Brain pericyte (primary cell): Measurements from ENCODE around the gene ATP1B3.
"Not testable (repeated sequence)": the region's sequence is repeated elsewhere in the genome, so short reads cannot be mapped to it uniquely, and the experiment has no call there.

Source experiments
- DNase-seq: peaks from one replicate; pipeline ENCODE4 v3.0.0-alpha.2; 2012; ENCODE audit warnings: low read depth, low spot score

Gene ATP1B3

DNA sequence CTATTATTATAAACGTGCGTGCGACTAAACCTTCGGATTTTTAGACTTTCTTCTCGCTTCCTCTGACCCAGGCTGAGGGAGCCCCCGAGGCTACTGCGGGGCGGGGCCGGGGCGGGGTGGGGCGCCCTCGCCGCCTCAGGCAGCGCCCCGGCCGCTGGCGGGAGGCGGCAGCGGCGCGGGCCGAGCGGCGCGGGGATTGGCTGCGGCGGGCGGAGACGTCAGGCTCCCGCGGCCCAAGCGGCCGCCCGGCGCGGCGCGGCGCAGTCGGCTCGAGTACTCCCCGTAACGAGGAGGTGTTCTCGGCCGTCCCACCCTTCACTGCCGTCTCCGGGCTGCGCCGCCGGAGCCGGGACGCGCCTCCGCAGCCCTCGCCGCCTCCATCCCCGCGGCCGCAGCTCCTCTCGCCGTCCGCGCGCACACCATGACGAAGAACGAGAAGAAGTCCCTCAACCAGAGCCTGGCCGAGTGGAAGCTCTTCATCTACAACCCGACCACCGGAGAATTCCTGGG is at the start of gene ATP1B3:
ATP1B3 (plus strand) TSS at position 263 of the 510 bp plus-strand sequence; CDS start at position 422, 159 bp downstream.
- DNase-seq = no peak

DNA sequence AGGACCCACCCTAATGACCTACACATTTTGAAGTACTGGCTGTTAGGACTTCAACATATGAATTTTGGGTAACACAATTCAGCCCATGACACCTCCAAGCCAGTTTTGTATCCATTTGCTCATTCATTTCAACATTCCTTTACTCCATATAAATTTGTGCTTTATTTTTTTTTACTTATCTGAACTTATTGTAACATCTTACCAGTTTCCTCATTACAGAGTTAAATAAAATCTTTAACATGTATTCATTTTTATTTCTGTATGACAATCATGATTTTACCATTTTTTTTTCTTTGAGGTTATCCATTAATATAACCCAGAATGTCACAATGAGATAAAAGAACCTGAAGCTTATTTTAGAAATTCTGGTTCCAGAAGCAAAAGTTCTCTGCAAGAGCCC is 48.0 kb upstream of the ATP1B3 start:
- DNase-seq = no peak

DNA sequence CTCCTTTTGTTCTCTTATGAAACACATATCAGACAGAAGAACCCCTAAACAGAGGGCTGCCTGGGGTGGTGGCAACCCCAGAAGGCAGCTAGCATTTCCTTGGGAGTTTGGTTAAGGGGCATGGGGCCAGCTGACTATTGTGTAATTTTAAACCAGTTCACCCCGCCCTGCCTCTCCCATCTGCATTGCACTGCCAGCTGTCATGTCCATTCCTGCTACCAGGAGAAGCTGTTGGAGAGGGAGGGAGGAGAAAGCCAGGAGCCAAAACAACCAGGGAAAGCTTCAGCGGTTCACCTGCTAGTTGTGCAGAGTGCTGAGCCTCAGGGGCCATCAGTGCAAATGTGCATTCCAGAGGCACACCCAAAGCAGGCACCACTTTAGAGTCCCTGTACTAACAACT is 47.6 kb upstream of the ATP1B3 start:
- no peak for DNase-seq

DNA sequence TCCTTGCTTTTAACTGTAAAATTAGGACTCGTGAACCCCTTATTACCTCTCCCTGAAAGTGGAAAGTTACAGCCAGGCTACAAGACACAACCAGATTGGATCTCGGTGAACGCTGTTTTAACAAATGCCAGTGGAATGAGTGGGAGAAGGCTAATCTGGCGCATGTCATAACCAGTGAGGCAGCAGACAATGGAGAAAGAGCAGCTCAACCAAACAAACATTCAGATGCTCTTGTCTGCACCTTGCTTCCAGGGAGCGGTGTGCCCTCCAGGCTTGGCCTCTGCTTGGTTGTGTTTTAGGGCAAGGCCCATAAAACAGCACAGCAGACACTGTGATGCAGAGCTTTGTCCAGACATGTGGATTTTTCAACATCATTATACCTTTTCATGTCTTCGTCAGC is 45.9 kb upstream of the ATP1B3 start:
- no peak for DNase-seq

DNA sequence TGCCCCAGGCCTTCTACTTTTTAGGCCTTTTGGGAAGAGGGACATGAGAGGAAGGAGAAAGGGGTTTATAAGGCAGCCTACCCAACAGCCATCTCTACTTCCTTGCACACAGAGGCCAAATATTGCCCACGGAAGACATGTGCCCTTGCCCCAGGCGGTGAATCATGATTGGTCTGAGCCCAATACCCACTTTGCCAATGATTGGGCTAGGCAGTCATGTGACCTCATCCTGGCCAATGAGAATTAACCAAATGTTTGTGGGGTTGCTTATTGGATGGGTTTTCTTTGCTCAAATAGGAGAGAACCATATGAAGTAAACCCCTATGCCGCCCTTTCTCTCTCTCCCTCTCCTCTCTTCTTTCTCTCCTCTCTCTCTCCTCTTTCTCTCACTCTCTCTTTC is 42.2 kb upstream of the ATP1B3 start:
- DNase-seq = no peak

DNA sequence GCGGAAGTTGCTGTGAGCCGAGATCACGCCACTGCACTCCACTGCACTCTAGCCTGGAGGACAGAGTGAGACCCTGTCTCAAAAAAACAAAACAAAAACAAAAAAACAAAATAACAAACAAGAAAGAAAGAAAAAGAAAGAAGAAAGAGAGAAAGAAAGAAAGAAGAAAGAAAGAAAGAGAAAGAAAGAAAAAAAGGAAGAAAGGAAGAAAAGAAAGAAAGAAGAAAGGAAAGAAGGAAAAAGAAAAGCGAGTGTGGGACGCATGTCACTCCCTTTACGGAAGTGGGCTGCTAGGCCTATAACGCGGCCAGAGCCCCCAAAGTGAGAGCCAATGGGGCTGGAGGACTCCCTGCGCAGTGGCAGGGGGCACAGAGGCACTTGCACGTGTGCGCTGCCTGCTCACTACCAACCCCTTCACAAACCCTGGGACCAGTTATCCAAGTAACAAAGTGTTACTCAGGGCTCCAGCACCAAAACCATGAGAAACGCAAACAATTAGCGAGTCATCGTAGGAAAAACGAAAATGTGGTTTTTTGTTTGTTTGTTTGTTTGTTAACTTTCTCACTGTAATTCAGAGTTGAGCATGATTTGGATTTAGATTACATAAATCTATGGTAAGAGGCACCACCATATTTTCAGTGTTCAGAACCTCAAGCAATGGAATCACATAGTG is 40.8 kb upstream of the ATP1B3 start:
- DNase-seq = no peak

DNA sequence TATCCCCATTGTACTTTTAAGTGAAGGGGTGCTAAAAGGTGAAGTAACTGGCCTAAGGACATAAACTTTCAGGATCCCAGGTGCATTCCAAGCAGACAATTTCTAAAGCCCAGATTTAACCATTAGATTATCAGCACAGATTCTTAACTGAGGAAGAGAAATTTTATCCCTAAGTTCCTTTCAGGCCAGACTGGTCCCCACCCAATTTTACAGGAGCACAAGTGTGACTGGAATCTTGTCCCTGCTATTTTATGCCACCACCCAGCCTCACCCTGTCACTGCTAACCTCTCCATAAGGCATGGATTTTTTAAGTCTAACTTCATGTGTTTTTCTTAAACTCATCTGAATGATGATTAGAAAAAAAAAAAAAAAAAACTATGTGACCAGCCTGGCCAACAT is 37.1 kb upstream of the ATP1B3 start:
- no peak for DNase-seq

DNA sequence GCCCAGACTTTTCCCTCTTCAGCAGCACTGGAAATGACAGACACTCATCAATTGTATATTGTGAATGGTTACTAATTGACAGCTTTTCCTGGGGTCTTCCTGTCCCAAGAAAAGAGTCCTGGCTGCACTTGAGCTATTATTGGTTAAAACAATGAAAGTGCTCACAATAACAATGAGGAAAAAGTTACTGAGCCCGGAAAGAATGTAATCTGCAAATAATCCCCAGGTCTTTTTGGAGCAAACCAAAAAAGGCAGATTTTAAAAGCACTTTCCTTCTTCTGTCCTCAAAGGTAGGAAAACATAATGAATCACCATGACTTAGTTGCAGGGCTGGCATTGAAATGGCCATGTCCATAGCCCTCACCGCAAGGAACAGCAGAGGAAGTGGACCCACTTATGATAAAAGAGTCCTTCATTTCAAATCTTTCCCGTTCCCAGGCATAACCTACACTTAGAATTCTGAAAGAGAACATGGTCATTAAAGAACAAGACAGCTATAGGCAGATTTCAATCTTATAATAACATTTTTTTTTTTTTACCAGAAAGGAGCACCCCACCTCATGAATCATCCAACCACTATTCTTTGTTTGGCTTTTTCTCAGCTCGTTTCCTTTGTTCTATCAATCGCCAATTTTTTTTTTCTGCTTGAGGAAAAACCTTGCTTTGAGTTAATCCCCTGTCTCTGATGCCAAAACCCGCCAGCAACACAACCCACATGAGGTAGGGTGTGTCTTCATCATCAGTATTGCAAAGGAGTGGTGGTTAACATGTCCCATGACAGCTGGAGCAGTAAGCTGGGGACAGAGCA is 35.5 kb upstream of the ATP1B3 start:
- DNase-seq = no peak

DNA sequence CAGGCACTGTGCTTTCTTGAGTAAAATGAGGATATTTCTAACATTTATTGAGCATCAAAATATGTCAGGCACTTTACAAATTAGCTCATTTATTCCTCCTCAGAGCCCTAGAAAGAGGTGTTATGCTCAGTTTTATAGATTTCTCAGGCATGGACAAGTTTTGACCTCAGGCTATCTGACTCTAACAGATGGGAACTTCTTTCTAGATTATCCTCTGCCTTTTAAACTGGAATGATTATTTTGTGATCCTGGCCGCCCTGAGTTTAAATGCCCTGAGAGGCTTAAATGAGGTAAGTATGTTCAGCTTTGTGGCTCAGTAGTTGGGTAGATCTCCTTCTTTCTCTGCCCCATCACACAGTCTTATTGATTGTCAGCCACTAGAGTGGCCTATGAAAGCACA is 32.3 kb upstream of the ATP1B3 start:
- no peak for DNase-seq

DNA sequence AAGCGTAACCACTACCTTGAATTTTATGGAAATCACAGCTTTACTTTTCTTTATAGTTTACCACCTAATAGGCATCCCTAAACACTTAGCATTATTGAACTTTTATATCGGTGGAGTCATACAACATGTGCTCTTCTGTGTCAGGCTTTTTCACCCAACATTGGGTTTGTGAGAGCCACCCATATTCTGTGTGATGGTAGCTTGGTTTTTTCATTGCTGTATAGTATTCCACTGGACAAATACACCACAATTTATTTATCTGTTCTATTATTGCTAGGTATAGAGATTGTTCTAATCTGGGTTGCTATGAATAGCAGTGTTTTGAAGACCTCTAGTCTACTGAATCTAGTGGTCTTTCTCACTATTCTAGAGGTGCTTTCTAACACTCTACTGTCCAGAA is 31.6 kb upstream of the ATP1B3 start:
- DNase-seq = no peak

DNA sequence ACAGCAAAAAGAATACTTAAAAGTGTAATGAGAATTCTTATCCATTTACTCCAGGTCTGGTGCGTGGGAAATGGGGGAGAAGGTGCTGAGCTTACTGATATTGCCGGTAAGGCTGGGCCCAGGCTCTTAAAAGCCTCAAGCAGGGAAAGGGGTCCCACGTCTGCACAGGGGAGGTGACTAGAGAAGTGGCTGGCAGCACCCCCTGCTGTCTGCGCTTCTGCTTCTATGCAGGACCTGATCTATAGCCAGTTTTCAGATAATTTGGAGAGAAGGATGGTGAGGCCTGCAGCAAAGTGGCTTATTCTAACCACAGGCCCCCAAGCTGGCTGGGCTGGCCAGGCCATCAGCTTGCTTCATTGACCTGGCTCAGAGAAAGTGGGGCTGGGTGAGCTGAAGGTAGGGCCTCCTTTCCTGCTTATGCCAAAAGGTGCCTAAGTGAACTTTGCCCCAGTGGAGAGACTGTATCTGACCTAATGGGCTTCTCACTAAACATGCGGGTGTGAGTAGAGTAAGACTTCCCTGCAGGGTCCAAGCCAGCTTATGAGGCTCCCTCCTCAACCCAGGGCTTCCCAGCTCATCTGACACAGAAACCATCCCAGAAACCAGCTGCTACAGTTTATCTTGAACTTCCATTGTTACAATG is 30.9 kb upstream of the ATP1B3 start:
- no peak for DNase-seq

DNA sequence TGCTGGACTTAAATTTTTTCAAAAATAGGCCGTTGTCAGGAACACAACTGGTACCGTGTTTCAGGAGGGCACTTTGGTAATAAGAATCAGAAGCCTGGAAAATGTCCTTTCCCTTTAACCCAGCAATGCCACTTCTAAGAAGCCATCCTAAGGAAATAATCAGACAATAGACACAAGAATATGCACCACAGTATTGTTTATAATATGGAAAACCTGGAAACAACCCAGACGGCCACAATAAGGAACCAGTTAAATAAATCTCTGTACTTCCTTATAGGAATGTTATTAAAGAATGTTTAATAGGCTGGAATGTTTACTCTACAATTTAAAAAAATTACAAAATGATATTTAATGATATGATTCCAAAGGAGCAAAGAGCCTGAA is 30.4 kb upstream of the ATP1B3 start:
- no peak for DNase-seq

DNA sequence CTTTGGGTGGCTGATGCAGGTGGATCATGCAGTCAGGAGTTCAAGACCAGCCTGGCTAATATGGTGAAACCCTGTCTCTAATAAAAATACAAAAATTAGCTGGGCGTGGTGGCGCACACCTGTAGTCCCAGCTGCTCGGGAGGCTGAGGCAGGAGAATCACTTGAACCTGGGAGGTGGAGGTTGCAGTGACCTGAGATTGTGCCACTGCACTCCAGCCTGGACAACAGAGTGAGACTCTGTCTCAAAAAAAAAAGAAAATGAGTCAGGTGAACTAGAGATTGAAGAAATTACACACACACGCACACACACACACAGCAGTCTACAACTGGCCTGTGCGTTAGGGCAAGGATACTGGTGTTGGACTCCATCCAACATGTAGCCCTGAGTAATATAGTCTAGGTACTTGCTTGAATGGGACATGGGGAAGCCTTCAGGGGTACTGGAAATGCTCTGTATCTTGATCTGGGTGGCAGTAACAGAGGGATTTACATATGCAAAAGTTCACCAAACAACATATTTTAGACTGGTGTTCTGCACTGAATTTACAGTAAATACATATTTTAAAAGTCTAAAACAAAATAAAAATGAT is 28.2 kb upstream of the ATP1B3 start:
- DNase-seq = not testable (repeated sequence)

DNA sequence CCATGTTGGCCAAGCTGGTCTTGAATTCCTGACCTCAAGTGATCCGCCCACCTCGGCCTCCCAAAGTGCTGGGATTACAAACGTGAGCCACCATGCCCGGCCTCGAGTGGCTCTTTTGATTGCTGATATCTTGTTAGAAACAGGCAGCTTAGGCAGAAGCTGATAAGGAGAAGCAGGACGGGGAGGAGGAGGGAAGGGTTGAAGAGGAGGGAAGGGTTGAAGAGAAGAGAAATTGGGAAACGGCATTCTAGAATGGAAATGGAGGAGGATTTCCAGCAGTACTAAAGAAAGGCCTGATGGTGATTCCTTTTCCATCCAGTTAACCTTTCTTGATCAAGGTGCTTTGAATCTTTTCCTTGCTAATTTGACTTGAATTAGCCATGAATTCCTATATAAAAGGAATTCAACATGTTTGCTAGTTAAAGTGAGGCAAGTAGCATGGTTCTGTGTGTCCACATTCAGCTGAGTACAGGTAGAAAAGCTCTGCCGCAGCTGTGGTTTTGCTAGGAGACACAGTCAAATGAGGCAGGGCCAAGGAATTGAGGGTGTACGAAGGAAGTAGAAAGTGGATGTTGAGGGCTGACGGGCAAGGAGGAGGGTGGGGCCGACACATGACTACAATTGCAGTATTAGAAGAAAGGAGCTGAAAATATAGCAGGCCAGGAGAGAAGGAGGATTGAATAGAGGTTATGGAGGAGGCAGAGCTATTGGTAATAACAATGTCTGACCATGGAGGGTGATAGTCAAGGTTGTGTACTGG is 27.2 kb upstream of the ATP1B3 start:
- DNase-seq = no peak

DNA sequence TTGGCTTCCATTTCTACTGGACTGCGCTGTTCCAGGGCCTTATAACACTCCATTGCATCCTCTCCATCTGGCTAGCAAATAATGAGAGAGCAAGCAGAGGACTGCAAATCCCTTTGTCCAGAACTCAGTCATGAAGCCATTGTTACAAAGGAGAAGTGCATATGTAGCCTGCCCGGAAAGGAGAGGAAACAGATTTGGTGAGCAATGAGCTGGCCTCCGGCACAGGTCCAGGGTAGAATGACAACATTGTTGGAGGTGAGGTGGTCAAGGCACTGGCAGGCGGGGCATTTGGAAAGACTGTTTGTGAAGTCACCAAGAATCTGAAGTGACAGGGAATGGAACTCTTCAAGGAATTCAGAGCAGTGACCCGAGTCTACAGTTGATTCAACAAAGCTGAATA is 25.0 kb upstream of the ATP1B3 start:
- no peak for DNase-seq

DNA sequence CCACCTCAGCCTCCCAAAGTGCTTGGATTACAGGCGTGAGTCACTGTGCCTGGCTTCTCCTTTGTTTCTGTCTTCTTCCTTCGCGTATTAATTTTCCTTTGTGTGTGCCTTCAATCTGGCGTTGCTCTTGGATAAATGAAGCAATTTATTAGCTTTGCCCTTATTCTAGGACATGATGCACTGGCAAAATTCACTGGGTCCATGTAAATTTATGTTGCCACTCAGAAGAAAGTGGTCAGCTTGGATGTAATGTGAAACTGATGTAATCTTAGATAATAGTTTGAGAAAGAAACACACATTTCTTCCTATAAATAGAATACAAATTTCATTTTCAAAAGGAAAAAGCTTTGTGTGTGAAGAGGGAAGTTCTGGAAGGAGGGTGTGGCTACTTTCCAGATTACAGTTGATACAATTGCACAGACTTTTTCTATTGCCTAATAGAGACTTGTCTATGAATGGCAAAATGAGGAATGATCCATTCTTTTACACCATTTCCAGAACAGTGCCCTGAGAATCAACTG is 23.3 kb upstream of the ATP1B3 start:
- no peak for DNase-seq

DNA sequence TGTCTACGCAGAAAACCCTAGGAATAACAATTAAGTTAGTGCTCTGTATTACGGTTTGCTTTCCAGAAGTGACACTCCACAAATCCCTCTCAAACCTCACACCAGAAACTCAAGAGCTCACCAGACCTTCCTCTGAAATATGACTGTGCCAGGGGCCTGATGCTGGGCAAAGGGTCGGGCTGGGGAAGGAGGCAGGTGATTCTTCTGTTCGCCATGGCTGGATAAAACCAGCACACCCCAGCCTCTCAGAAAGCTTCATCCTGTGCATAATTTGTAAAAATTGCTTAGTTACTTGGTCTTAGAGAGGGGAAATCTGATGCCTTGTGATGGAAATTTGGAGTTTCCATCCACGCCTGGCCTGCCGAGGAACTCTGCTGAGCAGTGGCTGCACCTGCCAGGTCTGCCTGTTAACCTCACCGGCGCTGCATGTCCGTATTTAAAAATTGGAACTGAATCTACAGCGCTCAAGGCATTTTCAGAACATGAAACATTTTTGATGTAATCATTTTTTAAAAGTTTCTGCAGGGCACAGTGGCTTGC is 22.7 kb upstream of the ATP1B3 start:
- DNase-seq = no peak

DNA sequence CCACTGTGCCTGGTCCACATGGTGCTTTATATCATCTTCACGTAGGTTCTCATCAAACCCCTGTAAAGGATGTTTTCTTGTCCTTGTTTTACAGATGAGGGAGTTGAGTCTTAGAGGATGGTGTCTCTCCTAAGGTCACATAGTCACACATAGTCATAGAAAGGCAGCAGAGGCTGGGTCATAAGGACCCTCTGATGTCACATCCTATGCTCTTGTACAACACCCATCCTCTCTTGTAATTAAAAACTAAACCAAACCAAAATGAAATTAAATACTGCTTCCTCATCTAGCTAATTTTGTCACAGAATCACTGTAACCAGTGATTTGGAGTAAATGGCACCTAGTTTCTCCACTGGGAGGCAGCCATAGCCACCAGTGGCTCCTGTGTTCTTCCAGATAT is 21.8 kb upstream of the ATP1B3 start:
- DNase-seq = no peak

DNA sequence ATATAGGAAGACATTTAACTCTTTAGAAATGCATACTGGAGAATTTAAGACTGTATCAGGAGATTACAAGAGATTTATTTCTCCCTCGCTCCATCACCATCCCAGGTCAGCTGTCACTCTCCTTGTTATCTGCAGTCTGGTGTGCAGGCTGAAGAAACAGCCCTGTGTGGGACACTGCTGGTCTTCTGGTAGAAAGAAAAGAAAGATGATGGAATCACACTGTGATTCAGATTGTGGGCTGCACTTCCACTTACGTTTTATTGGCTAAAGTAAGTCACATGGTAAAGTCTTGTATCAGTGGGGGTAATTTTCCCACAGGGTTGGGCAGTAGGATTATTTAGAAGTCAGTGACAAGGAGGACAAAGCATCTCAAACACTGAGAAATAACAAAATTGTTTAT is 18.1 kb upstream of the ATP1B3 start:
- no peak for DNase-seq

DNA sequence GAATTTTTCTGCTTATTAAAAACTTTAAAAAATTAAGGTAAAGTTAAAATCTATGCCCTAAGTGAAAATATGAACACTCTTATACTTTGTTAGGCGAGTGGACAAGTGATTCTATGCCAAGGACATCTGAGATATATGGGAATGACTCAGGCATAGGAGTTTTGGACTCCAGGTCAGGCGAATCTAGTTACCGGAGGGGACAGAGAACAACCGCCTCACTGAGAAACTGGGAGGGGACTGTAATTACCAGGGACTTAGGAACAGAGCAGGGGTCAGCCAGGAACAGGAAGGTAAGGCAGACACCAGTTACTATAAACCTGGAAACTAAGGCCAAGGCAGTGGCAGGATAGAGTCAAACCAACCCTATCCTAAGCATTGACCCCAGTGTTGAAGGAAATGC is 16.8 kb upstream of the ATP1B3 start:
- DNase-seq = no peak

DNA sequence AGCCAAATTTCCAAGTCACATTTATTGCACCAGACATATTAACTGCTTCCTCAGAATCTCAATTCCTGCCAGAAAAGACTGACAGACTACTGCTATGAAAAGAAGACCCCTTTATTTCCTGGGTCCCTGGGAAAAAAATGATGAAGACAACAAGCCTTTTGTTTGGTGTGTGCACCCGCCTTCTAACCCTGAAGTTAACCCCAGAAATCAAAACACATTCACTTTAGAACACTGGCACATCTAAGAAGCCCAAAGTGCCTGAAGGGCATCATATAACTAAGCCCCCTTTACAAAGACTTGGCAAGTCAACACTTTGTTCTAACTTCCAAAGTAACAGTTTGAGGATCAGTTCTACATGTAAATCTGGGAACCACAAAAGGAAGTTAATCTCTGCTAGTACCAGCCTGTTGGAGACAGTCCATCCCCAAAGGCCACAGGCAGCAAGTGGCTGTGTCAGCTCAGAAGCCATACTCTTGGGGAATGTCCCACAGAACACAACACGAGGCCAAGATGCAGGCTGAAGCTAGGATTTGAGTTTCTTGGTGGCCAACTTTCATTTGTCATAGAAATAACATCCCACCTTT is 16.3 kb upstream of the ATP1B3 start:
- DNase-seq = no peak
